ENCODE data around the gene CCDC146. TPM values are rescaled to one million over a fixed set of nuclear protein-coding genes. Genes with fewer than 3 reads are reported as not detected.
"Not testable (repeated sequence)": the region's sequence is repeated elsewhere in the genome, so short reads cannot be mapped to it uniquely, and the experiment has no call there.

Gene CCDC146
- total RNA-seq, 1 donor from 2014 or later = 3.0 TPM

DNA sequence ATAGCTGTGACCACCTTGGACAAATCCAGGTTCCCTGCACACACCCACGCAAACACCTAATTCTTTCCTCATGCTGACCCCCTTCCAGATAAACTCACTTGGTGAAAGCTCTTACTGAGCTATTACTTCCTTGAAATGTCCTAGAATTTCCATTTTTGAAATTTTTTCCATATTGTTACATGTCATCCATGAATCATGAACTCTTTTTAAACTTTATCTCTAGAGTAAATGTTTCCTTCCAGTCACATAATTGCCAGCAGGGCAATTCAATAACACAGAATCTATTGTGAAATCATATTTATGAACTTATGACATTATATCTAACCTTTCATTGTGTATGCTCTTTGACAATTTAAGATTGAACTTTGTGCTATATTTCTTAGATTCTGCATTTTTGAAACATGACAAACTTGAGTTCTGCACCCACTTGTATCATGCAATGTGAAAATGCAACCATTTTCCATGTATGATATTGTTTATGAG, 104.0 kb downstream of the CCDC146 start:
- Mint-ChIP-seq H3K27ac (ENCODE audit: unreplicated experiment) (peak overlapping the region; percentile 8), H3K4me3 (ENCODE audit: unreplicated experiment) (no peak overlapping the region), H3K36me3 (ENCODE audit: low read depth) (peaks cover 4% of the 10 kb centered on the region), H3K4me1 (ENCODE audit: low read depth) (peaks cover 12% of the 10 kb centered on the region), H3K9me3 (ENCODE audit: low read depth) (peaks cover 11% of the 10 kb centered on the region), H3K27me3 (ENCODE audit: low read depth) (no peaks in the 10 kb centered on the region)
- TF ChIP-seq, protein P1, sequence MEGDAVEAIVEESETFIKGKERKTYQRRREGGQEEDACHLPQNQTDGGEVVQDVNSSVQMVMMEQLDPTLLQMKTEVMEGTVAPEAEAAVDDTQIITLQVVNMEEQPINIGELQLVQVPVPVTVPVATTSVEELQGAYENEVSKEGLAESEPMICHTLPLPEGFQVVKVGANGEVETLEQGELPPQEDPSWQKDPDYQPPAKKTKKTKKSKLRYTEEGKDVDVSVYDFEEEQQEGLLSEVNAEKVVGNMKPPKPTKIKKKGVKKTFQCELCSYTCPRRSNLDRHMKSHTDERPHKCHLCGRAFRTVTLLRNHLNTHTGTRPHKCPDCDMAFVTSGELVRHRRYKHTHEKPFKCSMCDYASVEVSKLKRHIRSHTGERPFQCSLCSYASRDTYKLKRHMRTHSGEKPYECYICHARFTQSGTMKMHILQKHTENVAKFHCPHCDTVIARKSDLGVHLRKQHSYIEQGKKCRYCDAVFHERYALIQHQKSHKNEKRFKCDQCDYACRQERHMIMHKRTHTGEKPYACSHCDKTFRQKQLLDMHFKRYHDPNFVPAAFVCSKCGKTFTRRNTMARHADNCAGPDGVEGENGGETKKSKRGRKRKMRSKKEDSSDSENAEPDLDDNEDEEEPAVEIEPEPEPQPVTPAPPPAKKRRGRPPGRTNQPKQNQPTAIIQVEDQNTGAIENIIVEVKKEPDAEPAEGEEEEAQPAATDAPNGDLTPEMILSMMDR (IDR thresholded peaks at IDR 0.05) = no peak
- DNase-seq (ENCODE audit: low spot score) = no peak

DNA sequence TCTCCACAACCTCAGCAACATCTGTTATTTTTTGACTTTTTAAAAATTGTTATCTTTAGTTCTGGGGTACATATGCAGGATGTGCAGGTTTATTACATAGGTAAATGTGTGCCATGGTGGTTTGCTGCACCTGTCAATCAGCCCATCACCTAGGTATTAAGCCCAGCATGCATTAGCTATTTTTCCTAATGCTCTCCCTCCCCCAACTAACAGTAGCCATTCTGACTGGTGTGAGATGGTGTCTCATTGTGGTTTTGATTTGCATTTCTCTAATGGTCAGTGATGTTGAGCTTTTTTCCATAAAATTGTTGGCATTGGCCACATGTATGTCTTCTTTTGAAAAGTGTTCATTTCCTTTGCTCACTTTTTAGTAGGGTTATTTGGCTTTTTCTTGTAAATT, 106.4 kb downstream of the CCDC146 start:
- peaks cover 17% of the 10 kb centered on the region for H3K4me1 Mint-ChIP-seq (ENCODE audit: low read depth)
- not testable (repeated sequence) for H3K4me3 Mint-ChIP-seq (ENCODE audit: unreplicated experiment); H3K36me3 Mint-ChIP-seq (ENCODE audit: low read depth); H3K27me3 Mint-ChIP-seq (ENCODE audit: low read depth); DNase-seq (ENCODE audit: low spot score); H3K27ac Mint-ChIP-seq (ENCODE audit: unreplicated experiment)
- H3K9me3 Mint-ChIP-seq (ENCODE audit: low read depth) = peaks cover 11% of the 10 kb centered on the region

DNA sequence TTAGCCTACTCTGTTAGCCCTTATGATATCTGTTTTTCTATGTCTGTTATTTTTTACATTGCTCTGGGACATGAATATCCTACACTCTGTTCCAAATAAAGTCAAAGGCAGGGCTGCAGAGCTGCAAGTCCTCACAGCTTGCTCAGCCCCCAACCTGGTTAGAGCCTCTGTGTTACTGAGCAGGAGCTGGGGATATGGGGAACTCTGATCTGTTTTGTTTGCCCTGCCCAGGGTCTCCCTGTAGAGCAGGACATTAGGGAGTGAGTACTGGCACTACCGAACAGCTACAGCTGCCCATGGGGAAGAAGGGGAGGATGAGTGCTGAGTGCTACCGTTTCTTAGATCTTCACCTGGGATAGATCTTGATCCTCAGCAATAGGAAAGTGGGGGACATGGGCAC, 110.1 kb downstream of the CCDC146 start:
- peaks cover 11% of the 10 kb centered on the region for H3K9me3 Mint-ChIP-seq (ENCODE audit: low read depth)
- no peak overlapping the region for H3K27ac Mint-ChIP-seq (ENCODE audit: unreplicated experiment)
- TF ChIP-seq, protein P1 (IDR thresholded peaks at IDR 0.05) = no peak
- DNase-seq (ENCODE audit: low spot score) = no peak
- peaks cover 4% of the 10 kb centered on the region for H3K36me3 Mint-ChIP-seq (ENCODE audit: low read depth)
- H3K27me3 Mint-ChIP-seq (ENCODE audit: low read depth) = no peaks in the 10 kb centered on the region
- peaks cover 22% of the 10 kb centered on the region for H3K4me1 Mint-ChIP-seq (ENCODE audit: low read depth)
- no peak overlapping the region for H3K4me3 Mint-ChIP-seq (ENCODE audit: unreplicated experiment)

DNA sequence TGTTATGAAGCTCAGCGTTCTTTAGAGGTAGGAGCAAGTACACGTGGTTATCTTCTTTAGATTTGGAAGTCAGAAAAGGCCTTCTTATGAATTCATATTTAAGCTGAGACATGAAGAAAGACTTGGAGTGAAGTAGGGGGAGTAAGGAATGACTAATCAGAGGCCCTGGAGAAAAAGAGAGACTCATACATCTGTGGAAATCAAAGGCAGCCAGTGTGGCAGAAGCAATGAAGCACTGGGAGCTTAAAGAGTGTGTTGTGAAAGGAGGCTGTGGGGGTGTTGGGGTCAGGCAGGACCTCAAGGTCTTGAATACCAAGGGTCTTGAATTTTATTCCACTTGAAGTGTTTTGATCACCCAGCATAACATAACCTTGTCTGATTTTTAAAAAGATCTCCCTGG, 112.9 kb downstream of the CCDC146 start:
- no peak for DNase-seq (ENCODE audit: low spot score)
- no peaks in the 10 kb centered on the region for H3K27me3 Mint-ChIP-seq (ENCODE audit: low read depth)
- H3K9me3 Mint-ChIP-seq (ENCODE audit: low read depth) = peaks cover 8% of the 10 kb centered on the region
- peaks cover 4% of the 10 kb centered on the region for H3K36me3 Mint-ChIP-seq (ENCODE audit: low read depth)
- peak overlapping the region; percentile 50 for H3K27ac Mint-ChIP-seq (ENCODE audit: unreplicated experiment)
- H3K4me1 Mint-ChIP-seq (ENCODE audit: low read depth) = peaks cover 36% of the 10 kb centered on the region
- H3K4me3 Mint-ChIP-seq (ENCODE audit: unreplicated experiment) = no peak overlapping the region
- TF ChIP-seq, protein P1 (IDR thresholded peaks at IDR 0.05) = no peak

DNA sequence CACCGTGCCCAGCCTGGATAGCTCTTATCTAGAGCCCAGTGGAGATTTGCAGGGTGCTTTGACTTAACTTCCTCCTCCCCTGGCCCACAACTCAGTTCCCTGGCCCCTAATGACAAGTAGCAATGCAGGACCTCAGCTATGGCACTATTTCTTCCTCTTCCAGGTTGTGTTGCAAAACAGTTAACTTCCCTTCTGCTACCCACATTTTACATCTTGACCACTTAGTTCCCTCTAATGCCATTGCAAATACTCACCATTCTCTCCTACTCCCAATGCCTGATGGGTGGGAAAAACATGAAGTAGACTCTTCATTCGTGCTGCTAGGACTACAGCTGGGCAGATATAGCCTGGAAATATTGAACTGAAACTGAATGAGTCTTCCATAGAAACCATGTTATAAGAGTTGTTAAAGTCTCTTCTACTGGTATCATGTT, 116.3 kb downstream of the CCDC146 start:
- H3K27me3 Mint-ChIP-seq (ENCODE audit: low read depth) = no peaks in the 10 kb centered on the region
- no peak for DNase-seq (ENCODE audit: low spot score)
- H3K27ac Mint-ChIP-seq (ENCODE audit: unreplicated experiment) = no peak overlapping the region
- H3K36me3 Mint-ChIP-seq (ENCODE audit: low read depth) = peaks cover 2% of the 10 kb centered on the region
- H3K9me3 Mint-ChIP-seq (ENCODE audit: low read depth) = no peaks in the 10 kb centered on the region
- H3K4me1 Mint-ChIP-seq (ENCODE audit: low read depth) = peaks cover 46% of the 10 kb centered on the region
- TF ChIP-seq, protein P1 (IDR thresholded peaks at IDR 0.05) = no peak
- H3K4me3 Mint-ChIP-seq (ENCODE audit: unreplicated experiment) = no peak overlapping the region

DNA sequence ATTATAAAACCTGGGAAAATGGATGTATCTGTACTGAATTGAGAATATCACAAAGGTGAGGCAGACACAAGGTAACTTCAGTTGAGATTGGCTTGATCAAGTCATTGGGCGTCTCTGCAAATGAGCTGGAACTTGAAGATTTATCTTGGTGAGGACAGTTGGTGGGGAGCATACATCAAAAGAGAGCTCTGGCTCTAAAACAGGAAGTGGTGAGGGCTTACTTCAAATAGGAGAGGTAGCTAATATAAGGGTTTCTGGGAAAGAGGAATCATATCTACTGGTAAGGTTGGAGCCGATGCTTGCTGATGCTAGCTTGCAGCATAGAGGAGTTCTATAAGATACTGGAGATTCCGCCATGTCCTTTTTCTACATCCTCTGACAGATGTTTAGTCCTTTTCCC, 117.1 kb downstream of the CCDC146 start:
- Mint-ChIP-seq H3K27me3 (ENCODE audit: low read depth) (no peaks in the 10 kb centered on the region), H3K9me3 (ENCODE audit: low read depth) (no peaks in the 10 kb centered on the region), H3K4me3 (ENCODE audit: unreplicated experiment) (no peak overlapping the region), H3K27ac (ENCODE audit: unreplicated experiment) (no peak overlapping the region), H3K4me1 (ENCODE audit: low read depth) (peaks cover 46% of the 10 kb centered on the region), H3K36me3 (ENCODE audit: low read depth) (peaks cover 2% of the 10 kb centered on the region)
- DNase-seq (ENCODE audit: low spot score) = no peak
- TF ChIP-seq, protein P1 (IDR thresholded peaks at IDR 0.05) = no peak

All from chondrocyte (in vitro differentiated cells).